HL-60 (cell line): ENCODE data around the gene SLC12A8.

Experiments used
- DNase-seq, 2 experiments: peaks; one replicate each; pipeline ENCODE4 v3.0.0-alpha.2; 2010 to 2020; ENCODE audit warnings: low read depth in 1 of 2, low spot score in 1 of 2
- H3K27ac ChIP-seq: fragments of 250-450 bp; sonication (Bioruptor Pico); replicated peaks from 2 replicates; pipeline ENCODE4 v1.5.1; 2020; ENCODE audit warnings: mild to moderate bottlenecking, moderate library complexity
- H3K27me3 ChIP-seq: fragments of 250-450 bp; sonication (Bioruptor Pico); 2 replicates; pipeline ENCODE4 v1.5.1; 2021; ENCODE audit warnings: mild to moderate bottlenecking, moderate library complexity; ENCODE audit not compliant: insufficient read depth, poor library complexity, severe bottlenecking
- H3K4me3 ChIP-seq: replicated peaks from 2 replicates; pipeline ENCODE4 v1.5.1; 2011; ENCODE audit warnings: mild to moderate bottlenecking, control low read depth, low read length; ENCODE audit not compliant: insufficient read depth
- CTCF ChIP-seq: IDR thresholded peaks from one replicate; pipeline ENCODE4 v1.5.1; 2011; ENCODE audit warnings: low read length, control low read depth, inconsistent platforms; ENCODE audit not compliant: insufficient read depth
- GABPA ChIP-seq: IDR thresholded peaks from 2 replicates; pipeline ENCODE4 v1.6.1; 2012; ENCODE audit warnings: low read depth
- POLR2AphosphoS5 ChIP-seq: IDR thresholded peaks from 2 replicates; pipeline ENCODE4 v1.6.1; 2012; ENCODE audit warnings: low read depth
- REST ChIP-seq: IDR thresholded peaks from 2 replicates; pipeline ENCODE4 v1.6.1; 2012; ENCODE audit warnings: low read depth; ENCODE audit not compliant: insufficient replicate concordance
- SPI1 ChIP-seq: IDR thresholded peaks from 2 replicates; pipeline ENCODE4 v1.6.1; 2012; ENCODE audit warnings: low read depth, mild to moderate bottlenecking, borderline replicate concordance

SLC12A8 gene

GRCh38 chr3:125145751-125146475, 66.6 kb downstream of the SLC12A8 start:
- Histone ChIP-seq H3K27ac (peak overlapping the region; percentile 64), H3K27me3 (peaks cover 3% of the 10 kb centered on the region), H3K4me3 (no peak overlapping the region)
- no peak for TF ChIP-seq CTCF
- peak; percentile 29 to 85 for DNase-seq

GRCh38 chr3:125144653-125145314, 67.8 kb downstream of the SLC12A8 start:
- no peak for DNase-seq
- Histone ChIP-seq H3K4me3 (no peak overlapping the region), H3K27ac (no peak overlapping the region), H3K27me3 (peaks cover 3% of the 10 kb centered on the region)
- TF ChIP-seq SPI1 (no peak), POLR2AphosphoS5 (no peak), GABPA (no peak), REST (no peak), CTCF (no peak)

GRCh38 chr3:125143982-125144652, 68.4 kb downstream of the SLC12A8 start:
- H3K27ac ChIP-seq = no peak overlapping the region
- TF ChIP-seq CTCF (no peak), SPI1 (no peak)
- DNase-seq = no peak
- no peak overlapping the region for H3K4me3 ChIP-seq
- peaks cover 3% of the 10 kb centered on the region for H3K27me3 ChIP-seq

GRCh38 chr3:125143538-125143937, 69.0 kb downstream of the SLC12A8 start:
- no peak for DNase-seq
- Histone ChIP-seq H3K4me3 (no peak overlapping the region), H3K27ac (no peak overlapping the region), H3K27me3 (peaks cover 3% of the 10 kb centered on the region)
- TF ChIP-seq GABPA = no peak

GRCh38 chr3:125142940-125143339, 69.6 kb downstream of the SLC12A8 start:
- Histone ChIP-seq H3K27ac (no peak overlapping the region), H3K4me3 (no peak overlapping the region), H3K27me3 (peaks cover 3% of the 10 kb centered on the region)
- TF ChIP-seq POLR2AphosphoS5 (no peak), CTCF (no peak), REST (no peak), SPI1 (no peak), GABPA (no peak)
- no peak for DNase-seq
